GM18502 (cell line): Measurements from ENCODE around the gene DAAM2.

Experiments
- ATAC-seq: cut with Tn5 transposase; IDR thresholded peaks from one replicate; pipeline ENCODE4 v1.9.1; 2021; ENCODE audit warnings: mild to moderate bottlenecking; ENCODE audit not compliant: unreplicated experiment, poor library complexity

DAAM2 gene

GRCh38 chr6:39924283-39924682 lies 132.1 kb downstream of the DAAM2 start:
- no peak for ATAC-seq

GRCh38 chr6:39925191-39925930 lies 133.2 kb downstream of the DAAM2 start:
- ATAC-seq = no peak

- no peak for ATAC-seq
Observed at GRCh38 chr6:39925931-39926290, 133.7 kb downstream of the DAAM2 start.

GRCh38 chr6:39926668-39927067 lies 134.5 kb downstream of the DAAM2 start:
- ATAC-seq = no peak

GRCh38 chr6:39927159-39927558 lies 135.0 kb downstream of the DAAM2 start:
- no peak for ATAC-seq

GRCh38 chr6:39929039-39929732 lies 137.0 kb downstream of the DAAM2 start:
- no peak for ATAC-seq

GRCh38 chr6:39929733-39930461 lies 137.7 kb downstream of the DAAM2 start:
- ATAC-seq = no peak

- ATAC-seq = no peak
Observed at GRCh38 chr6:39930540-39930939, 138.4 kb downstream of the DAAM2 start.

GRCh38 chr6:39931607-39932006 lies 139.4 kb downstream of the DAAM2 start:
- no peak for ATAC-seq

GRCh38 chr6:39932386-39932910 lies 140.3 kb downstream of the DAAM2 start:
- ATAC-seq = no peak

GRCh38 chr6:39933669-39934130 lies 141.5 kb downstream of the DAAM2 start:
- no peak for ATAC-seq

GRCh38 chr6:39934131-39934757 lies 142.1 kb downstream of the DAAM2 start, which contains the start of gene MOCS1:
Gene MOCS1 (minus strand): TSS chr6:39934462. CDS start chr6:39934417, 45 bp downstream.
- ATAC-seq = no peak

- ATAC-seq = no peak
Observed at GRCh38 chr6:39935241-39935640, 143.1 kb downstream of the DAAM2 start.

GRCh38 chr6:39936857-39937256 lies 144.7 kb downstream of the DAAM2 start:
- no peak for ATAC-seq

- no peak for ATAC-seq
Observed at GRCh38 chr6:39937686-39938333, 145.6 kb downstream of the DAAM2 start.

- ATAC-seq = no peak
Observed at GRCh38 chr6:39938773-39939654, 146.8 kb downstream of the DAAM2 start.

GRCh38 chr6:39941138-39941537 lies 149.0 kb downstream of the DAAM2 start:
- no peak for ATAC-seq

- ATAC-seq = no peak
Observed at GRCh38 chr6:39941820-39942219, 149.6 kb downstream of the DAAM2 start.
